ENCODE data around the gene HBS1L.

HBS1L gene

DNA sequence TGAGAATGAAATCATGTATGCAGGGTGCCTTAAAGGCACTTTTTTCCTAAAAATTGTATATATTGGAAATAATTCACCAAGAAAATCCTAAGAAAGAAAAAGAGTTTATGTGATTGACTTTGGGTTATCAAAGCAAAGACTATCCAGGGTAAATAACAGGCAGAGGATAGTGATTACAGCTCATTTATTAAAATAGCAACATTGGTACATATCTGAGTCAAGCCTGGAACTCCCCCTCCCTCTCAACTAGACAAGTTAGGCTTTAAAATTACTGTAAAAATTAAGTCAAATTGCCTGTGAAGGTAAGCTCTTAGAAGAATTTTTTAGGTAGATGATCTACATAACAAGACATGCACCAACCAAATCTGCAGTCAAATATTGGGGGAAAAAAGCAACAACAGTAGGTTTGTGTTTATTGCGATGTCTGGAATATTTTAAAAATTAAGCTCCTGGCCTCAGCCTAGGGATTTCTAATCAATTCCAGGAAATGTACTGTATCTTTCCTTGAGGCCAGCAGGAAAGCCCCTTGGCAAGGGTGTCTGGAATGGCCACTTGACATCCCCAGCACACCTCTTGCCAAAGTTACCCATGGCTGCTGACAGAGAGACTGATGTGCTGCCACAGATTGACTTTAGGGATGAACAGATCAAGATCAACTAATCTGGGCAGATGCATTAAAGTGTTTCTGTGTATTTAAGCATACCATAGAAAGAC is 31.2 kb upstream of the HBS1L start:
- no peaks in the 10 kb centered on the region for H3K4me1 Mint-ChIP-seq
- no peak overlapping the region for H3K4me3 Mint-ChIP-seq
- no peak for DNase-seq
- peaks cover 7% of the 10 kb centered on the region for H3K36me3 Mint-ChIP-seq (ENCODE audit: low read depth)
- TF ChIP-seq, protein P1, sequence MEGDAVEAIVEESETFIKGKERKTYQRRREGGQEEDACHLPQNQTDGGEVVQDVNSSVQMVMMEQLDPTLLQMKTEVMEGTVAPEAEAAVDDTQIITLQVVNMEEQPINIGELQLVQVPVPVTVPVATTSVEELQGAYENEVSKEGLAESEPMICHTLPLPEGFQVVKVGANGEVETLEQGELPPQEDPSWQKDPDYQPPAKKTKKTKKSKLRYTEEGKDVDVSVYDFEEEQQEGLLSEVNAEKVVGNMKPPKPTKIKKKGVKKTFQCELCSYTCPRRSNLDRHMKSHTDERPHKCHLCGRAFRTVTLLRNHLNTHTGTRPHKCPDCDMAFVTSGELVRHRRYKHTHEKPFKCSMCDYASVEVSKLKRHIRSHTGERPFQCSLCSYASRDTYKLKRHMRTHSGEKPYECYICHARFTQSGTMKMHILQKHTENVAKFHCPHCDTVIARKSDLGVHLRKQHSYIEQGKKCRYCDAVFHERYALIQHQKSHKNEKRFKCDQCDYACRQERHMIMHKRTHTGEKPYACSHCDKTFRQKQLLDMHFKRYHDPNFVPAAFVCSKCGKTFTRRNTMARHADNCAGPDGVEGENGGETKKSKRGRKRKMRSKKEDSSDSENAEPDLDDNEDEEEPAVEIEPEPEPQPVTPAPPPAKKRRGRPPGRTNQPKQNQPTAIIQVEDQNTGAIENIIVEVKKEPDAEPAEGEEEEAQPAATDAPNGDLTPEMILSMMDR (IDR thresholded peaks at IDR 0.05) = no peak
- no peak overlapping the region for H3K27ac Mint-ChIP-seq
- H3K9me3 Mint-ChIP-seq = peaks cover 27% of the 10 kb centered on the region
- H3K27me3 Mint-ChIP-seq (ENCODE audit: low read depth, poor library complexity) = no peaks in the 10 kb centered on the region

DNA sequence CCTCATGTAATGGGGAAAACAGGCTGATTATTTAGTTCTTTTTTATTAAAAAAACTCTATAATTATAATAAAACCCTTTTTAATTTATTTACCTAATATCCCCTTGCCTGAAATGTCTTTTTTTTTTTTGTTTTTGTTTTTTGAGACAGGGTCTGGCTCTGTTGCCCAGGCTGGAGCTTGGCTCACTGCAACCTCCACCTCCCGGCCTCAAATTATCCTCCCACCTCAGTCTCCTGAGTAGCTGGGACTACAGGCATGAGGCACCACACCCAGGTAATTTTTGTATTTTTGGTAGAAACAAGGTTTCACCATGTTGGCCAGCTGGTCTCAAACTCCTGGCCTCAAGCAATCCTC is 30.3 kb upstream of the HBS1L start:
- TF ChIP-seq, protein P1 (IDR thresholded peaks at IDR 0.05) = no peak
- Mint-ChIP-seq H3K9me3 (peaks cover 30% of the 10 kb centered on the region), H3K4me3 (no peak overlapping the region), H3K27me3 (ENCODE audit: low read depth, poor library complexity) (no peaks in the 10 kb centered on the region), H3K4me1 (no peaks in the 10 kb centered on the region), H3K27ac (no peak overlapping the region), H3K36me3 (ENCODE audit: low read depth) (peaks cover 7% of the 10 kb centered on the region)
- DNase-seq = no peak

DNA sequence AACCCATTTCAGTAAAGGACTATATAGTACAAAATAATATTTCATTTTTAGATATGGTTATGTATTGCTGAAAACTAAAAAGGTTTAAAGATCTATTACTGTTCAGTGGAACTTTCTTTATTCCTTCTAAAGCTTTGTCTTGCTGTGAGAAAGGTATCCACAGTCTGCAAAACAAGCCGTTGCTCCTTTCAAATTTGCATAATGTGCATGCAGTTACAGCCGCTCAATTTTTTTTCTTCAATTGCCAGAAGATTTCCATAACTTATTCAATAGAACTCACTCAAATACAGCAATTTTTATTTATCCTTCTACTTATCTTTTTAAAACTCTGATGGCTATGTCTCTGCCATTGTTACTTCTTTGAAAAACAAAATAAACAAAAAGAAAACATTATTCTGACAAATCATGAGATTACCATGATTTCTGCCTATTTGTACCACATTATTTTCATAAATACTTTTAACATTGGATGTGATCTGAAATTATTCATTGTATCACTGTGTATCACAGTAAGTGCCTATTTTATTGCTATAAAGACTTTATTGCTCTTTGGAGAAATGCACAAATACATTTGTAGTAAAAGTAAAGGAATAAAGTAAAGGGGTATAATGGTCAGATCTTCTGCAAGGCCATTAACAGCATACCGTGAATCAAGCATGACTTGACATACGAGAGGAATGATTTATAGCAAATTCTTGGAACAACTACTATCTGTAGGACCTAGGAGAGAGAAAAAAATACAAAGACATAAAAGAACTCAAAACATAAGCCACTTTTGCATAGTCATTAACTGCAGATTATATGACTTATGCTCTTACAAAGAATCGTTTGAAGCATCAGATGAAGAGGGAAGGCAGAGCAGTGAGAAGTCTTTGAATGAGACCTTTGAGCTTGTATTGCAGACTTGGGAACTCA is 29.6 kb upstream of the HBS1L start:
- Mint-ChIP-seq H3K27ac (no peak overlapping the region), H3K36me3 (ENCODE audit: low read depth) (peaks cover 7% of the 10 kb centered on the region), H3K4me3 (no peak overlapping the region), H3K9me3 (peaks cover 30% of the 10 kb centered on the region), H3K4me1 (no peaks in the 10 kb centered on the region), H3K27me3 (ENCODE audit: low read depth, poor library complexity) (no peaks in the 10 kb centered on the region)
- DNase-seq = no peak
- TF ChIP-seq, protein P1 (IDR thresholded peaks at IDR 0.05) = no peak

DNA sequence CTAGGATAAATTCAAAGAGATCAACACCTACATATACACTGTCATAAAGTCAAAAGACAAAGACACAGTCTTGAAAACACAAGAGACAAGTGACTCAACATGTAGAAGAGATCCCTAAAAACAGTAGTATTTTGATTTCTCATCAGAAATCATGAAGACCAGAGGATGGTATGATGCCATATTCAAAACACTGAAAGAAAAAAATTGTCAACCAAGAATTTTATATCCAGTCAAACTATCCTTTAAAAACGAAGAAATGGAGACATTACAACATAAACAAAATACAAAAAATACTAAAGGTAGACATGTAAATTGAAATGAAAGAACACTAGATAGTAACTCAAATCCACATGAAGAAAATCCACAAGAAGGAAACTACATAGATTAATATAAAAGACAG is 27.3 kb upstream of the HBS1L start:
- peaks cover 30% of the 10 kb centered on the region for H3K9me3 Mint-ChIP-seq
- no peak overlapping the region for H3K4me3 Mint-ChIP-seq
- H3K27me3 Mint-ChIP-seq (ENCODE audit: low read depth, poor library complexity) = peaks cover 5% of the 10 kb centered on the region
- no peak for DNase-seq
- no peaks in the 10 kb centered on the region for H3K4me1 Mint-ChIP-seq
- H3K36me3 Mint-ChIP-seq (ENCODE audit: low read depth) = peaks cover 7% of the 10 kb centered on the region
- no peak overlapping the region for H3K27ac Mint-ChIP-seq
- TF ChIP-seq, protein P1 (IDR thresholded peaks at IDR 0.05) = no peak

DNA sequence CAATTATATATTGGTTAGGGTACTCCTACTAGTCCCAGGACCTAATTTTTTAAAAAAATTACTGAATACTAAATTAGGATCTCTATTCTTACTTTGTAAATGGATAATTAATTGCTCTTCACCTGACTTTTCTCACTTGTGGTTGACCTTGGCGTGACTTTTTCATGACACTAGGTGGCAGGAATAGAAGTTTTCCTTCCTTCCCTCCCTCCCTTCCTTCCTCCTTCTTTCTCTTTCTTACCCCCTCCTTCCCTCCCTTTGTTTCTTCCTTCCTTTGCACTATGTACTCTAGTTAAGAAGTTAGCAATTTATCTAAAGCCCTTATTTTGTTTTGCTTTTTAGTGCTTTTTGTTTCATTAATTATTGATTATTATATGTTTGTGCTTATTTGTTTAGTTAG is 20.4 kb upstream of the HBS1L start:
- no peaks in the 10 kb centered on the region for H3K9me3 Mint-ChIP-seq
- peaks cover 8% of the 10 kb centered on the region for H3K27me3 Mint-ChIP-seq (ENCODE audit: low read depth, poor library complexity)
- H3K4me3 Mint-ChIP-seq = no peak overlapping the region
- H3K36me3 Mint-ChIP-seq (ENCODE audit: low read depth) = no peaks in the 10 kb centered on the region
- no peak overlapping the region for H3K27ac Mint-ChIP-seq
- H3K4me1 Mint-ChIP-seq = no peaks in the 10 kb centered on the region
- TF ChIP-seq, protein P1 (IDR thresholded peaks at IDR 0.05) = no peak
- no peak for DNase-seq
